Activated CD8-positive, alpha-beta memory T cell treated with anti-CD3 and anti-CD28 coated beads, Interleukin-2, amount 10 ng/mL, durations not matched to agents 7 days and 5 days (primary cell): ENCODE results near the gene DDX1. TPM values are rescaled to one million over a fixed set of nuclear protein-coding genes. Genes with fewer than 3 reads are reported as not detected.

Experiments
- ATAC-seq: fragments of 150-1000 bp; cut with Tn5 transposase; one replicate; pipeline ENCODE4 v1.10.0; 2021; ENCODE audit warnings: moderate library complexity
- CTCF ChIA-PET: fragments of 350-600 bp; sonication (Branson Sonifier 250); formaldehyde crosslinking; loops from one replicate; lab custom pipeline; 2021; ENCODE audit warnings: antibody characterized with exemption; lab: Charles Lee
- DNase-seq: peaks from one replicate; pipeline ENCODE4 v3.0.0-alpha.2; 2020
- H3K27ac Mint-ChIP-seq: one replicate; pipeline ENCODE4 v1.8.0; 2021; ENCODE audit warnings: mild to moderate bottlenecking, mixed read lengths
- H3K27me3 Mint-ChIP-seq: one replicate; pipeline ENCODE4 v1.8.0; 2021; ENCODE audit warnings: mixed read lengths
- H3K36me3 Mint-ChIP-seq: one replicate; pipeline ENCODE4 v1.8.0; 2021; ENCODE audit warnings: mild to moderate bottlenecking, mixed read lengths
- H3K4me1 Mint-ChIP-seq: one replicate; pipeline ENCODE4 v1.8.0; 2021; ENCODE audit warnings: mixed read lengths
- H3K4me3 Mint-ChIP-seq: one replicate; pipeline ENCODE4 v1.8.0; 2021; ENCODE audit warnings: mild to moderate bottlenecking, moderate library complexity, mixed read lengths
- H3K9me3 Mint-ChIP-seq: one replicate; pipeline ENCODE4 v1.8.0; 2022; ENCODE audit warnings: low read depth, mixed read lengths
- total RNA-seq, 2 experiments: library from RNA; stranded (reverse); gene quantifications; one replicate each; pipeline ENCODE4 v1.2.3, GENCODE V29; 2021

Gene DDX1
- total RNA-seq, 2 experiments from 2014 or later: 58.5 to 81.3 TPM

GRCh38 chr2:15593327-15593705 lies 1.6 kb downstream of the DDX1 start:
- Mint-ChIP-seq H3K4me3 (peak overlapping the region; percentile 90), H3K27me3 (no peaks in the 10 kb centered on the region), H3K4me1 (peaks cover 30% of the 10 kb centered on the region), H3K36me3 (peaks cover 26% of the 10 kb centered on the region), H3K27ac (no peak overlapping the region), H3K9me3 (no peaks in the 10 kb centered on the region)
- ATAC-seq (no peak), DNase-seq (no peak)
- CTCF ChIA-PET: interaction anchor here (0.9 to 1.1 kb wide), 2 partner anchors 12 to 1016 kb away, joined by 3 read pairs; no protein-coding TSS in a partner anchor

DNA sequence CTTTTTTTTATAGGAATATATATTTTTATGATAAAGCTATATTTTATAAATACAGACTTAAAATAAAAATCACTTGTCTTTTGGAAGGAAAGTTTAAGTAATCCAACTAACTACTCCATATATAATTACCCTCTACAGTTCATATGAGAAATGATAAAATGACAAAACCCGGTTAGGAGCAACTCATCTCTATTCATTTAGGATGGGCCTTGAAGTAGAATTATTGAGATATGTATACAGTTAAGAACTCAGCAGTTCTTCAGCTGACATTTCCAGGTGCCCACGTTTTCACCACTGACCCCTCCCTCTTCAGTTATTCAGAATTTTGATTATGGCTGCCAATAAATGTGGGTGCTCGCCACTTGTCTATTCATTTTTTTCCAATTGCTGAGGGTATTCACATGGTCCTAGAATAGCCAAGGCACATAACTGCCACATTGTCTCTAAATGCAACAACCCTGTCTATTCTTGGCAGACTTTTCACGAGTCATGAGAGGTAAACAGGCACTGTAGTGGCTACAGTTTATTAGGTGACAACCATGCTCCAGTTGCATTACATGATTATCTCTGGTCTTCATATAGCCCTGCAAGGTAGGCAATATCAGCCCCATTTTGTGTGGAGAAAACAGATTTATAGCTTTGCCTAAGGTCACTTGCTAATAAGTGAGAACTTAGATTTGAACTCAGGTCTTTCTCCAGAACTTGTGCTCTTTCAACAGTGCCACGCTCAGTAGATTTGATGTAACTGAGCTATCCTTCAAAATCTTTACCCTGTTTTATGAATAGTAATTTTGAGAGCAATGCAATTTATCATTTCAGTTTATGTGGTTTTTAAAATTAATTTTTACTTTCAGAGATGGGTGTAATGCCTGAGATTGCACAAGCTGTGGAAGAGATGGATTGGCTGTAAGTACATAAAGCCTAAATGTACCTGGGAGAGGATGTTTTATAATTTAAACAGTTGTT lies 2.9 kb downstream of the DDX1 start:
- no peak for ATAC-seq
- Mint-ChIP-seq H3K4me1 (peaks cover 31% of the 10 kb centered on the region), H3K27me3 (no peaks in the 10 kb centered on the region), H3K36me3 (peaks cover 28% of the 10 kb centered on the region), H3K27ac (no peak overlapping the region), H3K4me3 (no peak overlapping the region), H3K9me3 (no peaks in the 10 kb centered on the region)
- DNase-seq: no peak
- CTCF ChIA-PET: interaction anchor here (0.8 to 1.4 kb wide), 4 partner anchors 15 to 1015 kb away, joined by 3 to 5 read pairs (median 3); partner anchors contain the start of gene NBAS

- Mint-ChIP-seq H3K27me3 (no peaks in the 10 kb centered on the region), H3K36me3 (peaks cover 32% of the 10 kb centered on the region), H3K4me1 (peaks cover 33% of the 10 kb centered on the region), H3K4me3 (no peak overlapping the region), H3K27ac (no peak overlapping the region), H3K9me3 (no peaks in the 10 kb centered on the region)
- no peak for ATAC-seq
- no peak for DNase-seq
- CTCF ChIA-PET: interaction anchor here (1.4 kb wide), 1 partner anchor 34 kb away, joined by 3 read pairs; the partner anchor contains the start of gene NBAS
These were observed 3.8 kb downstream of the DDX1 start for GRCh38 chr2:15595342-15595905.

GRCh38 chr2:15595936-15596335 lies 4.3 kb downstream of the DDX1 start:
- CTCF ChIA-PET: interaction anchor here (1.4 kb wide), 1 partner anchor 34 kb away, joined by 3 read pairs; the partner anchor contains the start of gene NBAS
- peaks cover 32% of the 10 kb centered on the region for H3K4me1 Mint-ChIP-seq
- H3K27ac Mint-ChIP-seq: no peak overlapping the region
- peaks cover 36% of the 10 kb centered on the region for H3K36me3 Mint-ChIP-seq
- no peak for ATAC-seq
- no peaks in the 10 kb centered on the region for H3K27me3 Mint-ChIP-seq
- no peak for DNase-seq
- H3K9me3 Mint-ChIP-seq: no peaks in the 10 kb centered on the region
- no peak overlapping the region for H3K4me3 Mint-ChIP-seq

GRCh38 chr2:15596350-15596749 lies 4.7 kb downstream of the DDX1 start:
- CTCF ChIA-PET: interaction anchor here (1.4 kb wide), 1 partner anchor 35 kb away, joined by 3 read pairs; the partner anchor contains the start of gene NBAS
- Mint-ChIP-seq H3K27ac (no peak overlapping the region), H3K4me3 (no peak overlapping the region), H3K27me3 (no peaks in the 10 kb centered on the region), H3K36me3 (peaks cover 39% of the 10 kb centered on the region), H3K9me3 (no peaks in the 10 kb centered on the region), H3K4me1 (peaks cover 28% of the 10 kb centered on the region)
- ATAC-seq (no peak), DNase-seq (no peak)

DNA sequence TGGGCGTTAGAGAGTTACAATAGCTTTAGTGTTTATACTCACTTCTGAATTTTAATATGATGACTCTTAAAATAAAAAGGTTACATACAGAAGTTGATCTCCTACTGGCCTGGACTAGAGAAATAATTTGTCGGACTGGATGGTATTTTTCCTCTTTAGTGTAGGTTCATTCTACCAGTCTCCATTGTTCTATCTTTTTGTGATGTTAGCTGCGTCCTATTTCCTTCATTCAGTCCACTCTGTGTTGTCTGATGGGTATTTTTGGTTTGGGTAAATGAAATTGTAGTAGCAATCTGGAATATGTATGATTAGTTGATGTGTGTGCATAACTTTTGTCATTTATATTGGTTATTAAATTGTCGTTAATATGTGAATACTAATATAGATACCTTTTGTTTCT lies 5.3 kb downstream of the DDX1 start:
- CTCF ChIA-PET: interaction anchor here (0.8 kb wide), 1 partner anchor 35 kb away, joined by 3 read pairs; no protein-coding TSS in a partner anchor
- no peak for ATAC-seq

GRCh38 chr2:15599994-15600393 lies 8.3 kb downstream of the DDX1 start:
- no peaks in the 10 kb centered on the region for H3K9me3 Mint-ChIP-seq
- H3K4me1 Mint-ChIP-seq: peaks cover 12% of the 10 kb centered on the region
- no peak for DNase-seq
- ATAC-seq: no peak
- CTCF ChIA-PET: no interaction called here
- H3K36me3 Mint-ChIP-seq: peaks cover 66% of the 10 kb centered on the region
- no peak overlapping the region for H3K27ac Mint-ChIP-seq
- no peak overlapping the region for H3K4me3 Mint-ChIP-seq
- H3K27me3 Mint-ChIP-seq: no peaks in the 10 kb centered on the region

More for the DNA sequence above, 5.3 kb downstream of the DDX1 start:
- H3K9me3 Mint-ChIP-seq: no peaks in the 10 kb centered on the region
- H3K4me3 Mint-ChIP-seq: no peak overlapping the region
- H3K27me3 Mint-ChIP-seq: no peaks in the 10 kb centered on the region
- H3K27ac Mint-ChIP-seq: no peak overlapping the region
- peaks cover 40% of the 10 kb centered on the region for H3K36me3 Mint-ChIP-seq
- H3K4me1 Mint-ChIP-seq: peaks cover 26% of the 10 kb centered on the region
- no peak for DNase-seq

GRCh38 chr2:15601681-15602080 lies 10.0 kb downstream of the DDX1 start:
- Mint-ChIP-seq H3K9me3 (no peaks in the 10 kb centered on the region), H3K27me3 (no peaks in the 10 kb centered on the region), H3K27ac (no peak overlapping the region), H3K4me3 (no peak overlapping the region), H3K36me3 (peaks cover 63% of the 10 kb centered on the region), H3K4me1 (peaks cover 7% of the 10 kb centered on the region)
- DNase-seq (no peak), ATAC-seq (no peak)
- CTCF ChIA-PET: interaction anchor here (1.1 to 1.3 kb wide), 2 partner anchors 10 to 25 kb away, joined by 3 to 5 read pairs; partner anchors contain the start of gene DDX1

DNA sequence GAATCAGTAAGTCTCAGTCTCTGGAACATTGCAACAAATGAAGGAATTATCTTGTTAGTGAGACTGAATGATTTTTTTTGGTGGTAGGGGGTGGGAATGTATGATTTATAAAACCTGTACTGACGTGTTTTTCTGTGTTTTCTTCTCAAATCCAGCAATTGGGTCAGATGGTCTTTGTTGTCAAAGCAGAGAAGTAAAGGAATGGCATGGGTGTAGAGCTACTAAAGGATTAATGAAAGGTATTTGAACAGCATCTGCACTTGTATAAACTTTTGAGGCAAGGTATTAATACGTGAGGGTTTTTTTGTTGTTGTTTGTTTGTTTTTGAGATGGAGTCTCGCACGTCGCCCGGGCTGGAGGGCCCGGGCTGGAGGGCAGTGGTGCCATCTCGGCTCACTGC lies 10.7 kb downstream of the DDX1 start:
- Mint-ChIP-seq H3K4me3 (no peak overlapping the region), H3K36me3 (peaks cover 61% of the 10 kb centered on the region), H3K27me3 (no peaks in the 10 kb centered on the region), H3K9me3 (no peaks in the 10 kb centered on the region), H3K4me1 (peaks cover 7% of the 10 kb centered on the region), H3K27ac (no peak overlapping the region)
- DNase-seq (no peak), ATAC-seq (no peak)
- CTCF ChIA-PET: interaction anchor here (1.3 kb wide), 1 partner anchor 25 kb away, joined by 5 read pairs; no protein-coding TSS in a partner anchor

DNA sequence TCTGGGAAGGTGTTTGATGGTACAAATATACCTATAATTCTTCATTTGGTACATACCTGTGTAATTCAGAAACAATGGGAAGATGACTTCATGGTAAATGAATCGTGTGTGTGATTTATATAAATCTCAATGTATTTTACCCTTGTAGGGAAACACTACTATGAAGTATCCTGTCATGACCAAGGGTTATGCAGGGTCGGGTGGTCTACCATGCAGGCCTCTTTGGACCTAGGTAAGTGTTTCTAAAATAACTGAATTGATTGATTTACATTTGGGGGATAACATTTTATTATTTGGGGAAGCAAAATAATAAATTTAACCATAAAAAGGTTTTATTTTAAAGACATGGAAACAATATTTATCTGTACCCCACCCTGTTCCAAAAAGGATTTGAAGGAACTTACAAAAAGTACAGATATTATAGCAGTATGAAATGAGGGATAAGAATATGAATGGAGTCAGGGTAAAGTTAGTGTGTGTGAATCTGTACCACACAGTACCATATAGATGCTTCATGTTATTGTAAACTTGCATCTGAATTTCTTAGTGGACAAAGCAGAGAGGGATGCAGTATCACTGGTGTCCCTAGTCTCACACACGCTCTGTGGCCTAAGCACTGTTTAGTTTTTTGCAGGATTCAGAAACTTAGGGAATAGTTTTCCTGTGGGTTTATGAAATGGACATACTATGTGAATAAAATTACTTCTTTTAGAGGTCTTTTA lies 11.5 kb downstream of the DDX1 start:
- ATAC-seq: no peak

GRCh38 chr2:15603948-15604347 lies 12.3 kb downstream of the DDX1 start:
- Mint-ChIP-seq H3K27me3 (no peaks in the 10 kb centered on the region), H3K27ac (no peak overlapping the region), H3K4me1 (peaks cover 6% of the 10 kb centered on the region), H3K36me3 (peaks cover 66% of the 10 kb centered on the region), H3K9me3 (no peaks in the 10 kb centered on the region), H3K4me3 (no peak overlapping the region)
- CTCF ChIA-PET: no interaction called here
- ATAC-seq (no peak), DNase-seq (no peak)

More for the DNA sequence above, 11.5 kb downstream of the DDX1 start:
- peaks cover 67% of the 10 kb centered on the region for H3K36me3 Mint-ChIP-seq
- H3K27me3 Mint-ChIP-seq: no peaks in the 10 kb centered on the region
- no peaks in the 10 kb centered on the region for H3K9me3 Mint-ChIP-seq
- no peak overlapping the region for H3K4me3 Mint-ChIP-seq
- no peak for DNase-seq
- H3K4me1 Mint-ChIP-seq: peaks cover 7% of the 10 kb centered on the region
- CTCF ChIA-PET: no interaction called here
- H3K27ac Mint-ChIP-seq: no peak overlapping the region

- ATAC-seq: no peak
- Mint-ChIP-seq H3K4me3 (no peak overlapping the region), H3K27me3 (no peaks in the 10 kb centered on the region), H3K27ac (no peak overlapping the region), H3K4me1 (peaks cover 4% of the 10 kb centered on the region), H3K9me3 (no peaks in the 10 kb centered on the region), H3K36me3 (peaks cover 72% of the 10 kb centered on the region)
- DNase-seq: no peak
- CTCF ChIA-PET: interaction anchor here (1.0 kb wide), 1 partner anchor 12 kb away, joined by 3 read pairs; no protein-coding TSS in a partner anchor
These were observed 14.1 kb downstream of the DDX1 start for GRCh38 chr2:15605721-15606120.
